CD8-positive, alpha-beta memory T cell (primary cell): Measurements from ENCODE around the gene KIAA1586. TPM values are rescaled to one million over a fixed set of nuclear protein-coding genes. Genes with fewer than 3 reads are reported as not detected.
"Not testable (repeated sequence)": the region's sequence is repeated elsewhere in the genome, so short reads cannot be mapped to it uniquely, and the experiment has no call there.

Experiments
- CTCF ChIA-PET: fragments of 350-600 bp; sonication (Branson Sonifier 250); formaldehyde crosslinking; loops from one replicate; lab custom pipeline; 2021; ENCODE audit warnings: antibody characterized with exemption; lab: Charles Lee
- POLR2A ChIA-PET: fragments of 350-600 bp; sonication (Branson Sonifier 250); formaldehyde crosslinking; loops from one replicate; lab custom pipeline; 2021; ENCODE audit warnings: antibody characterized with exemption; lab: Charles Lee
- DNase-seq, 5 donors: peaks; one replicate each; pipeline versions ENCODE4 v3.0.0 to v3.0.0-alpha.2; 2020 to 2022; ENCODE audit warnings: mixed read lengths in 1 of 5
- H3K27ac ChIP-seq: one replicate; pipeline ENCODE4 v1.7.0; 2013; ENCODE audit warnings: low read depth, mild to moderate bottlenecking, low read length, moderate library complexity
- H3K27me3 ChIP-seq: 2 replicates; pipeline ENCODE4 v1.7.0; 2013; ENCODE audit warnings: low read length, mild to moderate bottlenecking; ENCODE audit not compliant: insufficient read depth, poor library complexity, severe bottlenecking
- H3K36me3 ChIP-seq: 2 replicates; pipeline ENCODE4 v1.7.0; 2013; ENCODE audit warnings: mild to moderate bottlenecking, low read length, moderate library complexity; ENCODE audit not compliant: insufficient read depth
- H3K4me1 ChIP-seq: 2 replicates; pipeline ENCODE4 v1.7.0; 2013; ENCODE audit warnings: mild to moderate bottlenecking, low read length, moderate library complexity; ENCODE audit not compliant: insufficient read depth
- H3K4me3 ChIP-seq: 2 replicates; pipeline ENCODE4 v1.7.0; 2013; ENCODE audit warnings: mild to moderate bottlenecking, low read length
- H3K9me3 ChIP-seq: 2 replicates; pipeline ENCODE4 v1.7.0; 2013; ENCODE audit warnings: mild to moderate bottlenecking, low read length
- H3K27ac Mint-ChIP-seq, 8 donors: one replicate each; pipeline ENCODE4 v1.8.0; 2020 to 2021; ENCODE audit warnings: mixed read lengths in 8 of 8, mild to moderate bottlenecking in 6 of 8, inconsistent platforms in 3 of 8, moderate library complexity in 3 of 8
- H3K27me3 Mint-ChIP-seq, 2 donors: one replicate each; pipeline ENCODE4 v1.8.0; 2020 to 2021; ENCODE audit warnings: mixed read lengths in 2 of 2, mild to moderate bottlenecking in 1 of 2, moderate library complexity in 1 of 2
- H3K36me3 Mint-ChIP-seq, 3 donors: one replicate each; pipeline ENCODE4 v1.8.0; 2020 to 2021; ENCODE audit warnings: mixed read lengths in 3 of 3, inconsistent platforms in 1 of 3, mild to moderate bottlenecking in 1 of 3
- H3K4me1 Mint-ChIP-seq, 3 donors: one replicate each; pipeline ENCODE4 v1.8.0; 2020 to 2021; ENCODE audit warnings: mixed read lengths in 3 of 3, inconsistent platforms in 1 of 3, mild to moderate bottlenecking in 1 of 3
- H3K4me3 Mint-ChIP-seq, 7 donors: one replicate each; pipeline ENCODE4 v1.8.0; 2020 to 2021; ENCODE audit warnings: mixed read lengths in 7 of 7, mild to moderate bottlenecking in 6 of 7, moderate library complexity in 4 of 7, inconsistent platforms in 2 of 7
- H3K9me3 Mint-ChIP-seq, 5 donors: one replicate each; pipeline ENCODE4 v1.8.0; 2020 to 2022; ENCODE audit warnings: mixed read lengths in 5 of 5, mild to moderate bottlenecking in 3 of 5, moderate library complexity in 2 of 5, inconsistent platforms in 1 of 5
- polyA plus RNA-seq: library from polyadenylated mRNA; unstranded; fragments of 300-500 nt; fragmentation: Illumina TruSeq; gene quantifications from one replicate; pipeline ENCODE4 v1.2.3, GENCODE V29; 2021
- total RNA-seq, 2 experiments: library from RNA; stranded (reverse); gene quantifications; one replicate each; pipeline ENCODE4 v1.2.3, GENCODE V29; 2021

The KIAA1586 gene, protein sequence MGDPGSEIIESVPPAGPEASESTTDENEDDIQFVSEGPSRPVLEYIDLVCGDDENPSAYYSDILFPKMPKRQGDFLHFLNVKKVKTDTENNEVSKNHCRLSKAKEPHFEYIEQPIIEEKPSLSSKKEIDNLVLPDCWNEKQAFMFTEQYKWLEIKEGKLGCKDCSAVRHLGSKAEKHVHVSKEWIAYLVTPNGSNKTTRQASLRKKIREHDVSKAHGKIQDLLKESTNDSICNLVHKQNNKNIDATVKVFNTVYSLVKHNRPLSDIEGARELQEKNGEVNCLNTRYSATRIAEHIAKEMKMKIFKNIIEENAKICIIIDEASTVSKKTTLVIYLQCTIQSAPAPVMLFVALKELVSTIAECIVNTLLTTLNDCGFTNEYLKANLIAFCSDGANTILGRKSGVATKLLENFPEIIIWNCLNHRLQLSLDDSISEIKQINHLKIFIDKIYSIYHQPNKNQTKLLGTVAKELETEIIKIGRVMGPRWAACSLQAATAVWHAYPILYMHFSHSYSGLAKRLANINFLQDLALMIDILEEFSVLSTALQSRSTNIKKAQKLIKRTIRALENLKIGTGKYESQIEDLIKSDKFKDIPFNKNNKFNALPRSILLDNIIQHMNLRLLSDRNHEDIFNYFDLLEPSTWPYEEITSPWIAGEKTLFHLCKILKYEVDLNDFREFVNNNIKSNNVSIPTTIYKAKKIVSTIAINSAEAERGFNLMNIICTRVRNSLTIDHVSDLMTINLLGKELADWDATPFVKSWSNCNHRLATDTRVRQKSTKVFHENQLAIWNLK
- total RNA-seq (10 to 100 TPM; 18.5 to 19.0 TPM), polyA plus RNA-seq (8.1 TPM)

DNA sequence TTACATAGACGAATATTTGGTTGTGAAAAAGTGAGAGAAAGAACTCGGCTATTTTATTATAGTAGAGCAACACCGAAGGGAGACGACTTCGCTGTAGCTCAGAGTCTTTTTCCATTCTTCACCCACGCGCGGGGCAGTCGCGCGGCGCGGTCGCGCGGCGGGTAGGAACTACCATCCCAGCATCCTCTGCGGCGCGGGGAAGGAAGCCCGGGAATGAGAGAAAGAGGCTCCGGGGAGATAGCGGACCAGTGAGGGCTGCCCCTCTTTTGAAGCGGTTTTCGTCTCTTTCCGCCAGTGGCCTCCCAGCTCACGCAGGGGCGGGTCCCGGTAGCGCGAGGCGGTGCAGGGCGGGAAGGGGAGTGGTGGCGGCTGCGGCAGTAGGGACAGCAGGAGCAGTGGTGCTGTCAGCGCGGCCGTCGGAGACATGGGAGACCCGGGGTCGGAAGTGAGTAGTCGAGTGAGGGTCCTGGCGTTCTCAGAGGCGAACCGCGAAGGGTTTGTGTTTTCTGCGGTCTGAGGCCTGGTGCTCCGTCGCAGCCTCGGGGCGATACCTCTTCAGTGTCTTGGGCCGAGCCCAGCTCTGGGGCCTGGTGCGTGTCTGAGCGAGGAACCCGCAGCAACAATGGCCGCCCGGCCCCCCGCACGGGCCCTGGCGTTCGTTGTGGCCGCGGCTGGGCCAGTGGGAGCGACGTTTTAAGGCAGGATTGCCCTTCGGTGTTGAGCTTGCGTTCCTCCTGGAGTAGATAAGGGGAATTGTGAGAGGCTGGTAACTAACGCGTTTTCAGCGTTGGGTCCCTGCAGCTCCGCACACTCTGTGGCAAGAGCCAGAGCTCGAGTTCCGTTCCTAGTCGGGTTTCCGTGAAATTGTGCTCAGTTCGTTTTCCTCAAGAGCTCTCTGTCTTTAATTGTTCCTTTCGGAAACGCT lies at the start of gene KIAA1586:
Gene KIAA1586, plus strand, starts transcription at position 362 of the 925 bp plus-strand sequence. Its CDS starts 63 bp downstream, at position 425.
- H3K4me1 ChIP-seq, result peaks cover 19% of the 10 kb centered on the region
- DNase-seq, result peak; percentile 66 to 83 (median 75)
- H3K27me3 Mint-ChIP-seq, H3K36me3 ChIP-seq, H3K27me3 ChIP-seq, H3K9me3 ChIP-seq, H3K9me3 Mint-ChIP-seq: not testable (repeated sequence)
- Mint-ChIP-seq H3K4me1 (peaks cover 30 to 40% (median 31%) of the 10 kb centered on the region in 3 donors), H3K36me3 (peaks cover 3 to 28% (median 3%) of the 10 kb centered on the region in 3 donors), H3K27ac (peak within 1 kb of the TSS; percentile 71 to 96 (median 89)), H3K4me3 (peak within 1 kb of the TSS; percentile 93 to 97 (median 95))
- peak within 1 kb of the TSS; percentile 66 for H3K4me3 ChIP-seq
- ChIA-PET POLR2A (interaction anchor here (0.8 to 1.1 kb wide), 2 partner anchors 125 to 270 kb away, joined by 3 read pairs; partner anchors contain the start of gene BAG2), CTCF (interaction anchor here (1.0 to 1.3 kb wide), 3 partner anchors 25 to 142 kb away, joined by 3 read pairs; no protein-coding TSS in a partner anchor)
- peak within 1 kb of the TSS; percentile 51 for H3K27ac ChIP-seq

DNA sequence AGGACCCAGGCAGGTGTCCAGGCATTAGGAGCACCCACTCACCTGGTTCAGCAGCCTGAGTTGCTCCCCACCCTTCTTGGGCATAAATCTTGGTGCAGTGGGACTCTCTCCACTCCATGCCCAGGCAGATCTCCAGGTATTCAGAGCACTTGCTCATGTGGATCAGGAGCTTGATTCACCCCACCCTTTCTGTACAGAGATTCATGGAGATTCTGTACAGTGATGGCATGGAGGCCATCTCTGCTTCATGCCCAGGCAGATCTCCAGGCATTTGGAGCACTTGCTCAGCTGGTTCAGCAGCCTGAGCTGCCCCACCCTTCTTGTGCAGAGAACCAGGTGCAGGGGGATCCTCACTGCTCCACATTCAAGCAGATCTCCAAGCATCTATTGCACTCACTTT lies 47.4 kb upstream of the KIAA1586 start:
- Mint-ChIP-seq H3K27me3 (peaks cover 8 to 33% of the 10 kb centered on the region in 2 donors), H3K4me1 (no peaks in the 10 kb centered on the region), H3K36me3 (no peaks in the 10 kb centered on the region), H3K4me3 (no peak overlapping the region), H3K9me3 (peaks cover 0 to 6% (median 4%) of the 10 kb centered on the region in 5 donors), H3K27ac (no peak overlapping the region)
- no peaks in the 10 kb centered on the region for H3K27me3 ChIP-seq
- no peak overlapping the region for H3K4me3 ChIP-seq
- no peak for DNase-seq
- H3K4me1 ChIP-seq, result no peaks in the 10 kb centered on the region
- H3K9me3 ChIP-seq, result no peaks in the 10 kb centered on the region
- no peaks in the 10 kb centered on the region for H3K36me3 ChIP-seq
- ChIA-PET CTCF (interaction anchor here (0.7 to 1.3 kb wide), 2 partner anchors 13 to 22 kb away, joined by 3 read pairs; no protein-coding TSS in a partner anchor), POLR2A (no interaction called here)
- no peak overlapping the region for H3K27ac ChIP-seq

DNA sequence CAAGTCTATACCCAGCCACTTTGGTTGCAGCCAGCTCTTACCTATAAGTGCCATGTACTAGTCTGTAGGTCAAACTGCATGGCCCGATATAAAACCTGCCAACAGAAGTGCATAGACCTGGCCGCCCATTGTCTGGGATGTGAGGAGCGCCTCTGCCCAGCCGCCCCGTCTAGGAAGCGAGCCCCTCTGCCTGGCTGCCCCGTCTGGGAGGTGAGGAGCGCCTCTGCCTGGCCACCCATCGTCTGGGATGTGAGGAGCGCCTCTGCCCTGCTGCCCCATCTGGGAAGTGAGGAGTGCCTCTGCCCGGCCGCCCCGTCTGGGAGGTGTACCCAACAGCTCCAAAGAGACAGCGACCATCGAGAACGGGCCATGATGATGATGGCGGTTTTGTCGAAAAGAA lies 46.7 kb upstream of the KIAA1586 start:
- CTCF ChIA-PET, result interaction anchor here (1.3 kb wide), 1 partner anchor 21 kb away, joined by 3 read pairs; no protein-coding TSS in a partner anchor
- H3K36me3 Mint-ChIP-seq, H3K4me1 Mint-ChIP-seq, H3K36me3 ChIP-seq, H3K4me1 ChIP-seq, H3K27ac ChIP-seq, DNase-seq, H3K27me3 ChIP-seq, H3K27ac Mint-ChIP-seq, H3K9me3 Mint-ChIP-seq, POLR2A ChIA-PET, H3K4me3 Mint-ChIP-seq, H3K9me3 ChIP-seq, H3K4me3 ChIP-seq: not testable (repeated sequence)
- peaks cover 10 to 32% of the 10 kb centered on the region in 2 donors for H3K27me3 Mint-ChIP-seq

GRCh38 chr6:57002197-57002596 lies 44.3 kb upstream of the KIAA1586 start:
- no peak for DNase-seq
- H3K27me3 Mint-ChIP-seq, result peaks cover 8 to 15% of the 10 kb centered on the region in 2 donors
- no peaks in the 10 kb centered on the region for H3K36me3 Mint-ChIP-seq
- no peaks in the 10 kb centered on the region for H3K9me3 ChIP-seq
- H3K27ac ChIP-seq, result no peak overlapping the region
- no peaks in the 10 kb centered on the region for H3K36me3 ChIP-seq
- CTCF ChIA-PET, result no interaction called here
- H3K4me1 ChIP-seq, result no peaks in the 10 kb centered on the region
- POLR2A ChIA-PET, result no interaction called here
- H3K27ac Mint-ChIP-seq, result no peak overlapping the region
- H3K4me1 Mint-ChIP-seq, result no peaks in the 10 kb centered on the region
- H3K4me3 Mint-ChIP-seq, result no peak overlapping the region
- H3K4me3 ChIP-seq, result no peak overlapping the region
- peaks cover 0 to 6% (median 4%) of the 10 kb centered on the region in 5 donors for H3K9me3 Mint-ChIP-seq
- H3K27me3 ChIP-seq, result no peaks in the 10 kb centered on the region

GRCh38 chr6:57004292-57004691 lies 42.2 kb upstream of the KIAA1586 start:
- H3K9me3 Mint-ChIP-seq, result peaks cover 0 to 4% (median 0%) of the 10 kb centered on the region in 5 donors
- no peak overlapping the region for H3K4me3 Mint-ChIP-seq
- POLR2A ChIA-PET, result no interaction called here
- DNase-seq, result no peak
- no peak overlapping the region for H3K4me3 ChIP-seq
- H3K36me3 Mint-ChIP-seq, result no peaks in the 10 kb centered on the region
- no peaks in the 10 kb centered on the region for H3K9me3 ChIP-seq
- no peaks in the 10 kb centered on the region for H3K36me3 ChIP-seq
- no peaks in the 10 kb centered on the region for H3K4me1 ChIP-seq
- no peaks in the 10 kb centered on the region for H3K4me1 Mint-ChIP-seq
- no peak overlapping the region for H3K27ac Mint-ChIP-seq
- H3K27me3 ChIP-seq, result no peaks in the 10 kb centered on the region
- H3K27ac ChIP-seq, result no peak overlapping the region
- CTCF ChIA-PET, result interaction anchor here (1.5 kb wide), 1 partner anchor 17 kb away, joined by 6 read pairs; no protein-coding TSS in a partner anchor
- H3K27me3 Mint-ChIP-seq, result peaks cover 3 to 8% of the 10 kb centered on the region in 2 donors

DNA sequence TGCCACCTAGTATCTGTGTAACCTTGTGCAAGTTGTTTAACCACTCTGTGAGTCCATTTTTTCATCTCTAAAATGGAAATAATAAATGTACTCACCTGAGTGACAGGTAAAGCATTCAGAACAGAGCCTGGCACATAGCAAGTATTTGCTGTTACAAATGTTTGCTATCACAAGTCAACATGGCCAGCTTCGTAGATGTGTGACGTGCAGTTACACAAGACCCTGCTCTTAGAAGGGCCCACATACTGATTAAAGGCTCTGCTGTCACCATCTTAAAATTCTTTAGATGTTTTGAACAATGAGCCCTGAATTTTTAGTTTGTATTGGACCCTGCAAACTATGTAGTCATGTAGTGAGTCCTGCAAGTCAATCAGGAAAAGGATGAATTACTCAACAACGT lies 40.4 kb upstream of the KIAA1586 start:
- Mint-ChIP-seq H3K4me3 (no peak overlapping the region), H3K9me3 (no peaks in the 10 kb centered on the region), H3K36me3 (no peaks in the 10 kb centered on the region), H3K4me1 (no peaks in the 10 kb centered on the region), H3K27ac (no peak overlapping the region), H3K27me3 (peaks cover 7 to 8% of the 10 kb centered on the region in 2 donors)
- no peak for DNase-seq
- no peaks in the 10 kb centered on the region for H3K36me3 ChIP-seq
- no peaks in the 10 kb centered on the region for H3K4me1 ChIP-seq
- H3K4me3 ChIP-seq, result no peak overlapping the region
- H3K27me3 ChIP-seq, result no peaks in the 10 kb centered on the region
- no peaks in the 10 kb centered on the region for H3K9me3 ChIP-seq
- H3K27ac ChIP-seq, result no peak overlapping the region
- ChIA-PET CTCF (no interaction called here), POLR2A (no interaction called here)

- POLR2A ChIA-PET, result not testable (repeated sequence)
Measured at GRCh38 chr6:57008069-57008468, 38.4 kb upstream of the KIAA1586 start.

More at GRCh38 chr6:57008069-57008468, 38.4 kb upstream of the KIAA1586 start:
- H3K36me3 Mint-ChIP-seq, H3K9me3 ChIP-seq, H3K4me1 ChIP-seq, H3K4me3 Mint-ChIP-seq, H3K27ac ChIP-seq, CTCF ChIA-PET, H3K4me3 ChIP-seq, H3K36me3 ChIP-seq, H3K4me1 Mint-ChIP-seq, H3K9me3 Mint-ChIP-seq, DNase-seq, H3K27me3 ChIP-seq: not testable (repeated sequence)
- H3K27ac Mint-ChIP-seq, result peak overlapping the region in 1 of 8 donors; percentile 6
- H3K27me3 Mint-ChIP-seq, result peaks cover 5 to 16% of the 10 kb centered on the region in 2 donors
